Activated T-helper 9 cell treated with anti-CD3 and anti-CD28 coated beads, Interleukin-2, amount 50 U/mL, for 16 hours (primary cell): ENCODE results near the gene KMT5B.

Source experiments
- DNase-seq: peaks from one replicate; pipeline ENCODE4 v3.0.0-alpha.2; 2020; ENCODE audit warnings: low read depth

Gene KMT5B

DNA sequence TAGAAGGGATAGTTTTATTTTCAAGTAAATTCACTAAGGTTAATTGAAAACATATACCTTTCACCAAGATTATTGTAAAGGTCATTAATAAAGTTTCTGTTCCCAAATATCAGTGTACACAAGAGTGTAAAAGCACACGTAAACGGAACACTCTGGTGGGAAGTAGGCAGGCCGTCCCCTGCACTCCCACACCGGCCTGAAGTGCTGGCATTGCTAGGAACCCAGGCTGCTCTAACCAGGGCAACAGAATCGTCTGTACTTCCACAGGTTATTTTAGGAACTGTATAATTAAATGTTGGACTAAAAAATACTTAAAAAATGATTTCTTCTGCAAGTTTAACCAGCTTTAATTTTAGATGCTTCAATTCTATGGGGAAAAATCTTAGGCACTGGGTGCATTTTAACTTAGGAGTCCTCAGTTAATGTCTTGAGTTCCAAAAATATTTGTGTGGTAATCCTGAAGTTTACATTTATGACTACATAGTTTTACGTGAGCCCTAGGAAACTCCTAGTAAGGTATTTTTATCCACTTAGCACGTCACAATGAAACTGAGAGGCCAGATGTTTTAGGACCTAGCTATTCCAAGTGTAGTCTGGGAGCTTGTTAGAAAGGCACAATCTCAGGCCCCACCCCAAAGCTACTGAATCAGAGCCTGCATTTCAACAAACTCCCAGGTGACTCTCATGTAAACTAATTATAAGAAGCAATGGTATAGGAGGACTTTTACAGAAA lies 31.2 kb downstream of the KMT5B start:
- DNase-seq: no peak

DNA sequence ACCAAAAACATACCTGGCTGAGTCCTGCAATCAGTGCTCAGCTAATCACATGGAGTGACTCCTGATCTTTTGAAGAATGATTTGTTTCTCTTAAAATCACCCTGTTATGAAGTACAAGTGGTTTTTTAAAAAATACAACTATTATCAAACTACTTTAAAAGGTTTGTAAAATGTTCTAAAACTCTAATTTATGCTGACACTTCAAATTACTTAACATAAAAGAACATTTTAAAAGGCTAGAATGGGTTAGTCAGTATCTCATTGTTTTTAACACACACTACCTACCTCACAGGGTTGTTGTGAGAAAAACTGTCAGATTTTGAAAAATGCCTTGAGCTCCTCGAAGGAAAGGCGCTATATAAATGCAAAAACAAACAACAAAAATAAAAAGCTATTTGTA lies 33.2 kb downstream of the KMT5B start:
- DNase-seq: no peak

DNA sequence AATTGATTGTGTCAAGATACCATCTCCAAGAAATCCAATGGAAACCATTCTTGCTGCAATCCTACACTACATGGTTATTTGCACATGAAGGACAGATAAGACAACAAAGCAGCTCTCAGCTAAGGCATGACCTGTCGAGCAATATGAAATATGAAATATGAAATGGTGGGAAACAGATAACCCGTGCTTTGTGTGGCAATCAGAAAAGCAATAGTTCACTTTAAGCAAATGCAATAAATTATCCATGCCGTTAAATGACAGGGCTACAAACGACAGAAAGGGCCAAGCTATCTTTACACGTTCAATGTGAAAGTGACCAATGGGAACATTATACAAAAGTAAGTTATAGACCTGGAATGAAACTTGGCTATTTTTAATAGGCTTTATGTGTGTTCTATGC lies 35.2 kb downstream of the KMT5B start:
- DNase-seq: no peak

DNA sequence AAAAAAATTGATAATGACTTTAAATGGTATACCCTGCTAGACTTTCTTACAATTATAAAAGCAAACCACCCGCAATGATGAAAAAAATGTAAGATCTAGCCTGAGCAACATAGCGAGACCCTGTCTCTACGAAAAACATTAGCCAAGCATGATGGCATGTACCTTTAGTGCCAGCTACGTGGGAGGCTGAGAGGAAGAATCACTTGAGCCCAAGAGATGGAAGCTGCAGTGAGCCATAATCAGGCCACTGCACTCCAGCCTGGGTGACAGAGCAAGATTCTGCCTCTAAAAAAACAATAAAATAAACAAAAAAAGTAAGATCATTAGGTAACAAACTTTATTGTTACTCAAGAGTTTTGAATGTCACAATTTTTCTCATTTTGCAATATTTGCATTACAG lies 39.2 kb downstream of the KMT5B start:
- DNase-seq: no peak

DNA sequence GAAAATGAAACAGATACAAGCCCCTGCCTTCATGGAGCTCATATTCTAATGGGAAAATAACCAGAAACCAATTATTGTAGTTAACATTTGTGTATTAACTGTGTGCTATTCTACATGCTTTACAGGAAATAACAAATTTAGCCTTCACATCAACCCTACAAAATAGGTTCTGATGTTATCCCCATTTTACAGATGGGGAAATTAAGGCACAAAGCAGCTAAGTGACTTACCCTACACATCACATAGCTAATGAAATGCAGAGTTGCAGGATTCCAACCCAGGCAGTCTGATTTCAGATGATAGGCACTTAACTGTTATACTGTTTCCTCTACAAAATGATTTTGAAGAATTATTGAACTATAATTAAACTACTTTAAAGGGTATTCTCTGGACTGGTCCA lies 43.7 kb downstream of the KMT5B start:
- no peak for DNase-seq

DNA sequence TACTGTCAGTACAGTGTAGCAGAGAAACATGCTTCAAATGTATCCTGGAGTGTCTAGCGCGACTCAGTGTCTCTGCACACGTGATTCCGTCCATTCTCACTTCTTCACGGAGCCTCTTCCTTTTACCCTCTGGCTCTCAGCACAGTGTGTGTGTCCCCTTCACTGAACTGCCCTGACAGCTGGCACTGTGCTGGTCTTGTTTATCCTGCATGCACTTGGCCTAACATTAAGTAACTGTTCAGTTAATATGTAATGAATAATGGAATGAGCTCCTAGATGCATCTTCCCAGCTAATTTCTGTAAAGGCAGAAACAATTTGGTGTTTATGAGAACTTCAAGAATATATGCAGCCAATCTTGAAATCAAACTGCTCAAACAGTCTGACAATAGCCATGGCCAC lies 44.4 kb downstream of the KMT5B start:
- DNase-seq: no peak

DNA sequence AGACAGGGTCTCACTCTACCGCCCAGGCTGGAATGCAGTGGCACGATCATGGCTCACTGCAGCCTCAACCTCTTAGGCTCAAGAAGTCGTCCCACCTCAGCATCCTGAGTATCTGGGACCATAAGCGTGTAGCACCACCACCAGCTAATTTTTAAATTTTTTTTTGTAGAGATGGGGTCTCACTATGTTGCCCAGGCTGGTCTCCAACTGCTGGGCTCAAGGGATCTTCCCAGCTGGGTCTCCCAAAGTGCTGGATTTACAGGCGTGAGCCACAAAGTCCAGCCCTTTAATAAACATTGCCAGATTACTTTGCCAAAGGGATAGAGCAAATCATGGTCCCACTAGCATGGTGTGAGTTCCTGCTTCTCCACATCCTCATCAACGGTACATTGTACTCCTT lies 45.6 kb downstream of the KMT5B start:
- no peak for DNase-seq

DNA sequence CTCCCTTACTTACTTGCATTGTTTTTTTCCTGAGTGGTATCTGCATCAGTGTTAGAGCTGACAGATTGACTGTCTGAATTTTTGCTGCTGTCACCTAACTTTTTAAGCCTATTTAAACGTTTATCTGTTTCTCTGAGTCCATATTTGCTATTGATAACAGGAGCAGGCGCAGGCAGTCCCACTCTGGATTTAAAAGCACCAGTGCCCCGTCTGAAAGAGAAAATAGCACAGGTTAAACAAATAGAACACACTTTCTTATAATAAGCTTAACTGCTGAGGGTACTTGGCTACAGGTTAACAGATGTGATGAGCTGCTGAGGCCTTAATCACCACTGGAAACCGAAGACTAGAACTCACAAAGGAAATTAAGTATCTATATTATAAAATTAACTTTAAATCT lies 46.1 kb downstream of the KMT5B start:
- no peak for DNase-seq

DNA sequence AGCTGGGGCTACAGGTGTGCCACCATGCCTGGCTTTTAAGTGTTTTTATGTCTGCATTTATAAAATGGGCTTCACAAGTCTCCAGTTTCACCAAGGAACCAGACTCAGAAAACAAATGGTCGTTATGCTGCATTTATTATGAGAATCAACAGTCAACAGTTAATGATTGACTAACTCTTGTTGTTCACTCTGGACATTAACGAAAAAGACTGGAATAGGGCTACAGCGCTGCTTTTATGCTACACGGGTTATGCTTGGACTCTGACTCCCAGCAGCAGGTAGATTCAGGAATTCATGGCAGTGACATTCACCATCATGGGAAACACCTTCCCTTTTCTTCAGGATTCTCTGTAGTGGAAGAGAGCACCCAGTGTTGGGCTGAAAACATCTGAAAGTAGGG lies 47.5 kb downstream of the KMT5B start:
- no peak for DNase-seq

DNA sequence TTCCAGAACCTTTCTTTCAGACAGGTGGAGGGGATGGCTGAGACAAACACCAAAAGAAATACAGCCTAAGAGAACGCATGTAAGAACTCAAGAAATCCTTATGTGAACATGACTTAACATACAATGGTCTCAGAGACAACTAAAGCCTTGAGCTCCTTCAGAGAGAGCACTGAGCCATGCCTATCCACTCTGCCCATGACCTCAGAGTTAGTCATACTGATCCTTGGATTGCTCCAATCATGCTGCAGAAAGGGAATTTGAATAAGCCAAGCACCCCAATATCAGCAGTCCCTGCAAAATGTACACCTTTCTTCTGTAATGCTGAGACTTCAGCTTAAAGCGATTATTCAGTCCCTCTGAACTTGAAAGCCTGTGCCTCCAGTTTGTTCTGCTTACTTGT lies 48.7 kb downstream of the KMT5B start:
- DNase-seq: no peak

DNA sequence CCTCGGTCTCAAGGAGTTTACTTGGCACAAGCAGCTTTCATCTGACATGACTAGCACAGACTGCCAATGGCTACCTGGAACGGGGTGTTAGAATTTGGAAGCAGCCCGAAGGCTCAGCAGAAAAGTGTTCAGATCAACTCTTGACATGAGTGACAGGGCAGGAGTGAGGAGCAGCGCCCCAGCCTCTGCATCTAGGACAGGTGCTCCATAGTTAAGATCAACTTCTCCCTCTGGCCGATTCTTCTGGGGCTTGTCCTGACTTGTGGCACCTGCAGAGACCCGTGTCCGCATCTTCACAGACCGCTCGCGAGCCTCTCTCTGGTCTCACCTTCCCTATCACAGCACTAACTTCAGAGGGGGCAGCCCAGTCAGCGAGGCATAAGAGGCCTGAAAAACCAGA lies 49.4 kb downstream of the KMT5B start:
- no peak for DNase-seq

DNA sequence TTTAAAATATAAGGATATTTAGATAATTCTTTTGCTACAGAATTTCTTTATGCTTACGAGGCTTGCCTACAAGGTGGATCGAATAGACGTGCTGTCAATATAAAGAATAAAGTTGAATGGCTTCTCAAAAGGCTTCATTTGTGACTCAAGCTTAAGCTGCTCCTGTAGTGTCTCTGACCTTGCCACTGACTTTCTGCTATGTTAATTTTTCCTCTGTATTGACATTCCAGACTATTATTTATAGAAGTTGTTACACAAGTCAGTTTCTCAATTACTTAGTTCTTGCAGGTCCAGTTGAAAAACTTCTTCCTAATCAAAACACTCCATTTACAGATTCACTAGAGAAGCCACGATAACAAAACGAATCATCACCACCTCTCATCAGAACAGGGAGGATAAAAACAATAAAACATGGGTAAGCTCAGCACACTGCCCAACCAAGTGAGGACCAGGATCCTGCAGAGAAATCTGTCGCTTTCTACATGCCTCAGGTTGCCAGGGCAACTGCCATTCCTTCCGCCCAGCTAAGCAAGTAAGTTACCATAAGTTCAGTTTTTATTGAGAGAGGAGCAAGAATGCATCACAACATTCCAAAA lies 52.9 kb downstream of the KMT5B start:
- no peak for DNase-seq

DNA sequence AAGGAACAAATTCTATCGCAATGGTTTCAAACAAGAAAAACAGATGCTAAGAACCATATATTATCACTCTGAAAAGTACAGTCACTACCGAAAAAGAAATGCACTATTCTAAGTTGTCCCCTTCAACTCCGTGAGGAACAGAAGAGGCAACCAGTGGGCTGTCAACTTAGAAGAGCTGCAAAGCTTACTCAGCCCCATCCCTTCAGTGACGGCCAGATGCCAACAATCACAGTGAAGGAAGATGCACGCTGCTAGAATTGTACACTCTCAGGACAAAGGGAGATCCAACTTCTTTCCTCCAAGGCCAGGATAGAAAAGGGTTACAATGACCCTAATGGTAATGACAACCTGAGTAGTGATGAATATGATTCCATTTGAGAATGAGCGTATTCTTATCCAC lies 53.4 kb downstream of the KMT5B start:
- DNase-seq: no peak

DNA sequence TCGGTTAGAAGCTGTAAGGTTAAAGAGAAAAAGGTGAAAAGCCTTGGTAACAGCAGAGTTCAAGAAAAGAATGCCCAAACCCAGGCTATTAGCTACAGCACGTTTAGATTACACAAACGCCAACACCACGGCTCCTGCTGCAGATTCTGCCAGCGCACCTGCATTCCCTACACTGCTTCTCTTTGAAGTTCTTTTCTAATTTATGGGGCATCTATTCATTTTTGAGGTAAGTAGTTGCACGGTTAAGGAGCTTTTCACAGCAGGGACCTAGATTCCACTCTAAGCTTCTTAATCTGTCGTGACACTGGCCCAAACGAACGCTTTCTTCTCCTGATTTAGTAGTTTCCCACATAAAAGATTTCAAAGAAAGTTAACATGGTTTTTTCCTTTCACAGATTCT lies 53.9 kb downstream of the KMT5B start:
- DNase-seq: no peak

DNA sequence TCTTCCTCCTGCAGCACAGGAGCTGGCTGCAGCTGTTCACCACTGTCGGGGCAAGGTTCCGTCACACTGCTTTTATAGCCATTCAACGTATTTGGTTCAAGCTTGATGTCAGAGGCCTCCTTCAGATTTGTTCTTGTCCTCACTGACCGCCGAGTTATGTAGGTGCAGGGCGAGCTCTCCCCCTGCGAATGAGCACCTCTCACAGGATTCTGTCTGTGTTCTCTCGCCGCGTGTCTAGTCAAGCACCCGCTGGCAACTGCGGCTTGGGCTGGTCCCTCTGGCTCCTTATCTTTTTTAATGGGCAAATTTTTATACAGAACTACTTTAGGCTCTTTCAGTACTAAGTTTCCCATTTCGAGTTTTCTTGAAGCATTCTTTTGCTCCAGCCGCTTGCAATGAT lies 54.5 kb downstream of the KMT5B start:
- DNase-seq: no peak

DNA sequence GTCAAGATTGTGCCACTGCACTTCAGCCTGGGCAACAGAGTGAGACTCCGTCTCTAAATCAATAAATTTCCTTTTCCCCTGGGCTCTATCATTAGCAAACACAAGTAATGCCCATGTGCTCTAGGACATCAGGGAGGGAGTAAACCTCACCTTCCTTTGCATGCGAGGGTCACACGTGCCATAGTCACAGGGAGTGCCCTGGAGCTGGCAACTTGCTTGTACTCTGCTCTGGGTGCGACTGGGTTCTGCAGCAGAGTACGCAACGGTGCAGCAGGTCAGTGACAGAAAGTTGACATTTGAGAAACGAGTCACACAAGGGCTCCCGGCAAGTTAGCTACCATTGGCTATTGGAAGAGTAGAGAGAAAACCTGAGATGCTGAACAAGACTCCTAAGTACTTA lies 59.4 kb downstream of the KMT5B start:
- DNase-seq: no peak

DNA sequence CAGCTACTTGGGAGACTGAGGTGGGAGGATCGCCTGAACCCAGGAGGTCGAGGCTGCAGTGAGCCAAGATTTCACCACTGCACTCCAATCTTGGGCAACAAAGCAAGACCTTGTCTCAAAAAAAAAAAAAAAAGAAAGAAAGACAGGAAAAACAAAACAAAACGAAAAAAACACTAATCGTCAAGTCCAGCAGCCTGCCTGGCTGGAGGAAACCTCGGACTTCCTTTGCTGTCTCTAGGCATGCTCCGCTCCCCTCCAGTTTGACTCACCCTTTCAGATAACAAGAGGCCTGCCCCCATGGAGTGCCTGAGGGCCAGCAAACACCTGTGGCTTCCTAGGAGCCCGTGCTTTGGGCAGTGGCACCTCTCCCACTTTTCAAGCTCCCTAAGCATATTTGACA lies 63.1 kb downstream of the KMT5B start:
- DNase-seq: no peak

DNA sequence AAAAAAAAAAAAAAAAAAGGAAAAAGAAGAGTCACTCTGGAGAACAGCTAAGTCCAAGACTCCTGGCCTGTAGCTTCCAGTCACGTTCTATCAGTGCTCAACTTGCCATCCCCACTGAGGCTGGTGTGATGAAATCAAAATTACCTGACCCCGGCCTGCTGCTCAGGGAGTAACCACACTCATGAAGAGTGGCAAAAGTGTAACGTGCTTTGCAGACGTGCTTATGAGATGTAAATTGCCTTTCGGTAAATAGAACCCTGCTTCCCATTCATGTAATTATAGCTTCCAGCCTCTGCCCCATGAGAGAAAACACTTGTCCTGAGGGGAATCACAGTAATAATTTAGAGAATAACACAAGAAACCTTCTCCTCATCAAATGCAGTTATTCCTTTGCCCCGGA lies 63.7 kb downstream of the KMT5B start:
- DNase-seq: no peak

DNA sequence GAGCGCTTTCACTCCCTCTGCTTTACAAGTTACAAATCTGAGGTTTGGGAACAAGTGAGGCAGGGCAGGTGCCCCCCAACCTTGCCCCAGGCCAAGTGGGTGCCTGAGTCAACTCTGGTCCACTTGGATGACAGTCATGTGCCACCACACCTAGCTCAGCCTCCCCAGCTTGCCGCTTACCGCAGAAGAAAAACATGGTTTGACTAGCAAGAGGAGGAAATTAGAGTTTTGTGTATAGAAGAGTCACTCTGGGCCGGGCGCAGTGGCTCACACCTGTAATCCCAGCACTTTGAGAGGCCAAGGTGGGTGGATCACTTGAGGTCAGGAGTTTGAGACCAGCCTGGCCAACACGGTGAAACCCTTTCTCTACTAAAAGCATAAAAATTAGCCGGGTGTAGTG lies 64.2 kb downstream of the KMT5B start:
- no peak for DNase-seq

DNA sequence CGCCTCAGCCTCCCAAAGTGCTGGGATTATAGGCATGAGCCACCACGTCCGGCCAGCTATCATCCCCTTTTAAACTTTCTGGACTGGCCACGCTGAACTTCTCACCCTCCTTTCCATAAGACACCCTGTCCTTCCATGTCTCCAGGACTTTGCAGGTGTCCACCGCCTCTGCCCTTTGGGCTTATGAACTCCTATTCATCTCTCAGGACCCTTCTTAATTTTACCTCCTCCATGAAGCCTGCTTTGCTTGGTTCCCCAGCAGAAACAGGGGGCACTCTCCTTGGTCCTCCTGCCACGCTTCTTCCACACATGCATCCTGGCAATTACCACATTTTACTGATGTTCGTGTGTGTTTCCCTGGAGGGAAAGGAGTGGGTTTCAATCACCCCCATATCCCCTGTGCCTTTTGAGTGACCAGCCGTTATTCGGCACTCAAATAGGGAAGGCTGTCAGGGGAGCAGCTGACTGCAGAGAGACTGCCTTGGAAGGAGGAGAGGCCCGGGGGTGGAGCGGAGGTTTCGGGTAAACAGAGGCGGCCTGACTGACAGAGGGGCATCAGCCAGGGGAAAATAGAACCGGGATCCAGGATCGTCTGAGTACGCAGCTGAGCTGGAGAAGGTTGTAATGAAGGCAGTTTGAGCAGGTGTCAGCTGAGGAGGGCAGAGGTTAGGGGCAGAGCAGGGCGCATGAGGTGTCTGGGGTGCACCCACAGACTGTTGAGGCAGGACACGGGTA lies 64.9 kb downstream of the KMT5B start:
- no peak for DNase-seq

DNA sequence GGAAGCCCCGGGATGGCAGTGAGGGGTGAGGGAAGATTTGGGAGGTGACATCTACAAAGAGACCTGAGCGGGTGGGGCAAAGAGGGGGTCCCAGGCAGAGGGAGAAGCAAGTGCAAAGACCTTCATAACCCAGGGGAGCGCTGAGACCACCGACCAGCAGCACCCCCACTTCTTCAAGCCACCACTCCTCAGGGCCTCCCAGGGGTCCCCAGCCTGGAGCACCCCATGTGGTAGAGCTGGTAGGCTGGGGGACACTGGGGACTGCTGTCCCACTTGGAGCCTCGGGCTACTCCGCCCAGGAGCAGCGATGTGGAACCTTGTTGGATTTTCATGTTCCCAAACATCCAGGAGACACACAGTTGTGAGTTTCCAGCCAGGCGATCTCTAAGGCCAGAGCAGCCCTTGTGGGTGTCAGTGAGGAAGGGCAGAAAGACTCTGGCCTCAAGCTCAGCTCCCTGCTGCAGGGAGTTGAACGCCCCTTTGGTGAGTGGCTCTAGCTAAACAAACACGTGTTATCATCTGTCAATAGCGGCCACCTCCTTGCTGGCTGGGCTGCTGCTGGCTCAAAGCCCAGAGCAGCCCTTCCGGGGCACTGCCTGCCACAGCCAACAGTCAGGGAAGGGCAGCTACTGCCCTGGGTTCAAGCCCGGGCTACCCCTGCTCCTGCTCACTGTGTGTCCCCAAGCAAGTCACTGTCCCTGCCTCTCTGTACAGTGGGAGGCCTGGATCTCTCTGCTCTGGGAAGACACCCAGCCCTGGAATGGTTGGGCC lies 66.2 kb downstream of the KMT5B start:
- DNase-seq: no peak

DNA sequence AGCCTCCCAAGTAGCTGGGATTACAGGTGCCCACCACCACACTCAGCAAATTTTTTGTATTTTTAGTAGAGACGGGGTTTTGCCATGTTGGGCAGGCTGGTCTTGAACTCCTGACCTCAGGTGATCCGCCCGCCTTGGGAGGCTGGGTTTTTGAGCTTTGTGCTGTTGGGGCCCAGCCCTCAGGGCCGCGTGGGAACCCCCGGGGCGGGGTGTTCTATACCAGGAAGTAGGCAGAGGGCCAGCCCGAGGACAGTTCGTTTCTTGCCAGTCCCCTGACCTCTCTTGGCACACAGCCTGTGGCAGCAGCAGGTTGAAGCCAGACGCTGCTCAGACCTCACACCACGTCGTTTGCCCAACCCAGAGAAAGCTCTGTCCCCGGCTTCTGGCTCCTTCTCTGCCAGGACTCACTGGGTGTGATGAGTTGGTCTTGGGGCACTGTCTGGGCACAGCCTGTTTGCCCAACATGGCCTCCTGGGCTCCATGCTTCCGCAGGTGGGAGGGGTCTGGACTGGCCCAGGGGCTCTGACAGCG lies 67.0 kb downstream of the KMT5B start:
- no peak for DNase-seq
